ENCODE measurements around the gene CALD1. TPM values are rescaled to one million over a fixed set of nuclear protein-coding genes. Genes with fewer than 3 reads are reported as not detected.

CALD1 gene
- total and polyA plus RNA-seq, 8 donors = 146 to 1,007 (median 302) TPM

DNA sequence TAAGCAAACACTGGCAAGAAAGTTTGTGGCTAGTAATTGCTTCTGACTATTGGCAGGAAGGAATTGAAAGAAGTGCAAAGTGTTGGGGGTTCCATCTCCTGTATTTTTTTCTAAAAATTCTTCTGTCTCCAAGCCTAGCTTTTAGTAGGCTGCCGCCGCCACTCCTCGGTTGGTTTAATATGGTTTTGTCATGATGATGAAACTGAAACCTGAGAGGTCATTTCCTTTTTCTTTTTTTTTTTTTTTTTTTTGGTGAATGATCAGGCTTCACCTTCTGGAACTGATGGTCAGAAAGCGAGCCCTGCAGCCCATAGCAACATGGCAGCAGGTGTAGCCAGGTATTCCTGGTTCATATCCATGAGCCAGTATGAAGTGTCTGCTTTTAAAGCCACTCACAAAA is 131.5 kb downstream of the CALD1 start:
- H3K9me3 ChIP-seq = no peaks in the 10 kb centered on the region
- no peak for DNase-seq
- peaks cover 0 to 7% (median 0%) of the 10 kb centered on the region in 4 donors for H3K36me3 ChIP-seq
- peaks cover 0 to 49% (median 18%) of the 10 kb centered on the region in 4 donors for H3K4me1 ChIP-seq
- peak overlapping the region in 1 of 5 donors; percentile 85 for H3K27ac ChIP-seq
- WGBS, 5 donors = 84 to 91% (median 89%) methylated on average over 3 to 4 of the region's 4 CpGs
- no peaks in the 10 kb centered on the region for H3K27me3 ChIP-seq
- H3K4me3 ChIP-seq = no peak overlapping the region
- no peak for TF ChIP-seq POLR2A (IDR thresholded peaks at IDR 0.05)
- no peak for TF ChIP-seq POLR2AphosphoS5 (IDR thresholded peaks at IDR 0.05)
- TF ChIP-seq, protein P1, sequence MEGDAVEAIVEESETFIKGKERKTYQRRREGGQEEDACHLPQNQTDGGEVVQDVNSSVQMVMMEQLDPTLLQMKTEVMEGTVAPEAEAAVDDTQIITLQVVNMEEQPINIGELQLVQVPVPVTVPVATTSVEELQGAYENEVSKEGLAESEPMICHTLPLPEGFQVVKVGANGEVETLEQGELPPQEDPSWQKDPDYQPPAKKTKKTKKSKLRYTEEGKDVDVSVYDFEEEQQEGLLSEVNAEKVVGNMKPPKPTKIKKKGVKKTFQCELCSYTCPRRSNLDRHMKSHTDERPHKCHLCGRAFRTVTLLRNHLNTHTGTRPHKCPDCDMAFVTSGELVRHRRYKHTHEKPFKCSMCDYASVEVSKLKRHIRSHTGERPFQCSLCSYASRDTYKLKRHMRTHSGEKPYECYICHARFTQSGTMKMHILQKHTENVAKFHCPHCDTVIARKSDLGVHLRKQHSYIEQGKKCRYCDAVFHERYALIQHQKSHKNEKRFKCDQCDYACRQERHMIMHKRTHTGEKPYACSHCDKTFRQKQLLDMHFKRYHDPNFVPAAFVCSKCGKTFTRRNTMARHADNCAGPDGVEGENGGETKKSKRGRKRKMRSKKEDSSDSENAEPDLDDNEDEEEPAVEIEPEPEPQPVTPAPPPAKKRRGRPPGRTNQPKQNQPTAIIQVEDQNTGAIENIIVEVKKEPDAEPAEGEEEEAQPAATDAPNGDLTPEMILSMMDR (IDR thresholded peaks at IDR 0.05) = no peak
- no peak for TF ChIP-seq EP300 (IDR thresholded peaks at IDR 0.05)
- intact Hi-C loops (cut with DNase I; ENCODE audit: low total_unique reads) = no loop called here

DNA sequence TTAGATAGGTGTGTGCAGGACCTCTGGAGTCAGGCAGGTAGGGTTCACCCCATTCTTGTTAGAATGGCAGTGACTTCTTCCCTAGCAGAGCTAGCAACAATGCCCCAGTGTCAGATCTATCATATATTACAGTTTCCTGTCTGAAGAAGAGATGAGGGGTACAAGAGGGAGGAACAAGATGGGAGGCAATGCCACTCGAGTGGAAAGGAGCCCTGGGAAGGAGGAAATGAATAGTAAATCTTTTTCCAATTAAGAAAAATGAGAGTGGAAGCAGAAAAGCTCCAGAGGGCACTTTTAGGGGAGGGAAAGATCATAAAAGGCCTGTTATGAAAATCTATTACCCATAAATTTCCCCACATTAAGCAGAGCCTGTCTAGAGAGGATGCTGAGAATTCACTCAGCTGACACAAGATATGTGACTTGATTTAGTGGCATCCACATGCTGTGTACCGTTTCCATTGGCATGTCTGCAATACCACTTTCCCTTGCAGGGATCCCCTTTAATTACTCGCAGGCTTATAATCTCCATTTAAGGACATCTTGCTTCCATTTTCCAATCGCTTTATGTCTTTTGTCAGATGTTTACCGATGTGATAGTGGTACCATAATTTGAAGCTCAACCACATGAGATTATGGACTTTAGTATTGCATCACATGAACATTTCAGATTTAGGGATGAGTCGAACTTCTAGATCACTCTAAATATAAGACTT is 136.9 kb downstream of the CALD1 start:
- Histone ChIP-seq H3K4me3 (no peak overlapping the region), H3K4me1 (peaks cover 0 to 38% (median 15%) of the 10 kb centered on the region in 4 donors), H3K27me3 (no peaks in the 10 kb centered on the region), H3K27ac (peak overlapping the region in 3 of 5 donors; percentile 20 to 75 (median 20)), H3K36me3 (peaks cover 0 to 7% (median 0%) of the 10 kb centered on the region in 4 donors), H3K9me3 (no peaks in the 10 kb centered on the region)
- WGBS, 5 donors = 73 to 88% (median 81%) methylated on average over 6 of the region's 6 CpGs
- no peak for DNase-seq
- no peak for TF ChIP-seq POLR2A (IDR thresholded peaks at IDR 0.05)
- intact Hi-C loops (cut with DNase I; ENCODE audit: low total_unique reads) = no loop called here

DNA sequence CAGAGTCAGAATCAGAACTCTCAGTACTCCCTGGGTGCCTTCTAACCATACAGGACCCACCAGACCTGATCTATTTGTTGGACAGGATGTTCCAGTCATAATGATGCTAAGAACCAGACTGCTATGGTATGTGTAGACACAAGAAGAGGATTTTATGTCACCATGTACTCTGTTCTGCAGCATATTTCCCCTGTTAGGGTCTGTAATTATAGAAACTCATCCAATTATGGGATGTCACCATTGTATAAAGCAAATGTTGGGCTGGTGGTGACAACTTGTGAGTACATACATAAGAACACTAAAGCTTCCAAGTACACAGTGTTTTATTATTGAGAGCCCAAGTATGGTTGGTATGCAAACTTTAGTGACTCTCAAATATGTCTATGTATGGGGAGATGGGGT is 139.8 kb downstream of the CALD1 start:
- peak in 1 of 3 donors; percentile 45 for TF ChIP-seq POLR2AphosphoS5 (IDR thresholded peaks at IDR 0.05)
- no peak for TF ChIP-seq POLR2A (IDR thresholded peaks at IDR 0.05)
- Histone ChIP-seq H3K27ac (peak overlapping the region in 3 of 5 donors; percentile 14 to 75 (median 35)), H3K4me1 (peaks cover 0 to 35% (median 18%) of the 10 kb centered on the region in 4 donors), H3K27me3 (no peaks in the 10 kb centered on the region), H3K36me3 (peaks cover 0 to 7% (median 0%) of the 10 kb centered on the region in 4 donors), H3K4me3 (no peak overlapping the region), H3K9me3 (no peaks in the 10 kb centered on the region)
- no peak for DNase-seq
- intact Hi-C loops (cut with DNase I; ENCODE audit: low total_unique reads) = no loop called here

DNA sequence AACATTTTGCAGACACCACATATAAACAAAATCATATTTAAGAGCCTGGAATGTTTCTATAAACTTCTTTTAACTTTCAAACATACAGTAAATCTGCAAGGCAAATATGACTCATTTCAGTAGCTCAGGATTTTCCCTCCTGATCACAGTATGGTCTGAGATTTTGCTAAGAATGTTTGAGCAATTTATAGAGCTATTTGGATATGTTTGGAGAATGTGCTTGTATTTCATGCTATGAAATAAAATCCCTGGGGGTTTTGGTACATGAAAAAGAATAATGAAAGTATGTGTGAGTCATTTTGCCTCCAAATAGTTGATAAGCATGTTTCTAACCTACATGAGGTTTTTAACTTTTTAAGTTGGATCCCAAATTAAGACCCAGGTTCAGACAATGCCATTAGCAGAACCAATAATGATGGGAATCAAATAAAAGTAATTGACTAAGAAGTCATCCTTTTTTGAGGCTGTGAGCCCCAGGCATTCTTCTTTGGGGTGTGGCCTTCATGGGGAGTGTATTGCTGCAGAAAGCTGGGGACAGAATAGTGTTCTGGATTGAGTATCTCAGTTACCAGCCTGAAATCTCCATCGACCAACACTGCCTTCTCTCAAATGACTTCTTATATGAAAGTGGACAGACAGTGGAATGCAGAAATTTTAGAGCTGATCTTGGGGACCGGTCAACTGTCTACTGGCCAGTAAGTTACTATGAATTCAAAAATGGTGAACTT is 140.8 kb downstream of the CALD1 start:
- no peaks in the 10 kb centered on the region for H3K36me3 ChIP-seq
- intact Hi-C loops (cut with DNase I; ENCODE audit: low total_unique reads) = no loop called here
- no peak overlapping the region for H3K4me3 ChIP-seq
- DNase-seq = peak in 1 of 2 donors; percentile 40
- H3K9me3 ChIP-seq = no peaks in the 10 kb centered on the region
- TF ChIP-seq EP300 (IDR thresholded peaks at IDR 0.05) = no peak
- no peak for TF ChIP-seq POLR2AphosphoS5 (IDR thresholded peaks at IDR 0.05)
- TF ChIP-seq POLR2A (IDR thresholded peaks at IDR 0.05) = no peak
- H3K4me1 ChIP-seq = peaks cover 0 to 35% (median 18%) of the 10 kb centered on the region in 4 donors
- peak overlapping the region in 4 of 5 donors; percentile 14 to 75 (median 16) for H3K27ac ChIP-seq
- H3K27me3 ChIP-seq = no peaks in the 10 kb centered on the region
- WGBS, 5 donors = 60 to 89% (median 81%) methylated on average over 2 of the region's 2 CpGs

DNA sequence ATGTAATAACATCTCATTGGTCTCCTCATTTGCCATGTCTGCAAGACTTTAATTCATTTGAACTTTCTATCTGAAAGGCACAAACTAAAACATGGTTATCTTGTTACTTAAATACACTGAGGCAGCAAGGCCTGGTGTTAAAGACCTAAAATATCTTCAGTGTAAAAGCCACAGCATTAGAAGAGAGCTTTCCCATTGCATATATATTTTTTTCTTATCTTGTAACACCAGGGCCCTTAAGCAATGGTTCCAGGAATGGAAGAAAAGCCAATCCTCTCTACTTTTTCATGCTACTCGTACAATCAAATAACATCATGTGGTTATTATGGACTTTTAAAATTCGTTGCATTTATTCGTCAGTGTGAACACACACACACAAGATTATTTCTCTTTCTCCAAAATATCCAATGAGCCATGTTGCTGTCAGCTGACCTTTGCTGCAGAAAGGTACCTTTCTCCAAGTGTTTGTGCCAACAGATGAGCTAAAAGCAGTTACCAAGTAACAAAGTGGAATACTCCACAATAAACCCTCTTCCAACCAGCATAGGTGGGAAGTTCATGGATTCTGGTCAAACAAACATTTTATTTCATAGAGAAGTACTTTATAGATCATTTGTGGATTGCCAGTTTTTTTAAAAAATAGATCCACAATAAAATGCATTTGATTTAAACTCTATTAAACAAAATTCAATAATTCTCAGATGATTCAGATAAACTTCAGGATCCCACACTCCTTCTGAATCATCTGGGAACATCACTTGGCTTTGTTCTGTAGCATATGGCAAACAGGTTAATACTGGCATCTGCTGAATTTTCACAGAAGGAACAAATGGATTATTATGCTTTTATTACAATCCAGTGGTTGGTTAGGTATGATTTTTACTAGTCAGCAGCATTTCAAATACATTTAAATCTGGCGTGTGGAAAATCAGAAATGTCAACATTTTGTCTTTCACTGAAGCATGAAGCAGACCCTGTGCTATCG is 143.6 kb downstream of the CALD1 start:
- WGBS, 5 donors = 80 to 93% (median 89%) methylated on average over 5 of the region's 5 CpGs
- H3K9me3 ChIP-seq = no peaks in the 10 kb centered on the region
- peaks cover 0 to 22% (median 14%) of the 10 kb centered on the region in 4 donors for H3K4me1 ChIP-seq
- H3K27ac ChIP-seq = peak overlapping the region in 1 of 5 donors; percentile 42
- no peak for TF ChIP-seq POLR2AphosphoS5 (IDR thresholded peaks at IDR 0.05)
- TF ChIP-seq POLR2A (IDR thresholded peaks at IDR 0.05) = no peak
- TF ChIP-seq EP300 (IDR thresholded peaks at IDR 0.05) = no peak
- TF ChIP-seq, protein P1 (IDR thresholded peaks at IDR 0.05) = no peak
- H3K36me3 ChIP-seq = no peaks in the 10 kb centered on the region
- intact Hi-C loops (cut with DNase I; ENCODE audit: low total_unique reads) = no loop called here
- no peaks in the 10 kb centered on the region for H3K27me3 ChIP-seq
- no peak for DNase-seq
- H3K4me3 ChIP-seq = no peak overlapping the region

All from stomach (tissue), 9 donors.